ENCODE data around the gene AGXT. TPM values are rescaled to one million over a fixed set of nuclear protein-coding genes. Genes with fewer than 3 reads are reported as not detected.
"Not testable (repeated sequence)": the region's sequence is repeated elsewhere in the genome, so short reads cannot be mapped to it uniquely, and the experiment has no call there.

The AGXT gene
- total RNA-seq, 2 donors from 2014 or later: not detected

GRCh38 chr2:240835528-240835927 is 33.1 kb upstream of the AGXT start:
- H3K27ac Mint-ChIP-seq: no peak overlapping the region
- DNase-seq (ENCODE audit: low spot score in 2 of 2) (no peak), ATAC-seq (no peak)
- H3K36me3 Mint-ChIP-seq: no peaks in the 10 kb centered on the region
- H3K9me3 Mint-ChIP-seq: no peaks in the 10 kb centered on the region

GRCh38 chr2:240836781-240837467 is 31.7 kb upstream of the AGXT start:
- ATAC-seq: no peak
- H3K9me3 Mint-ChIP-seq: no peaks in the 10 kb centered on the region

DNA sequence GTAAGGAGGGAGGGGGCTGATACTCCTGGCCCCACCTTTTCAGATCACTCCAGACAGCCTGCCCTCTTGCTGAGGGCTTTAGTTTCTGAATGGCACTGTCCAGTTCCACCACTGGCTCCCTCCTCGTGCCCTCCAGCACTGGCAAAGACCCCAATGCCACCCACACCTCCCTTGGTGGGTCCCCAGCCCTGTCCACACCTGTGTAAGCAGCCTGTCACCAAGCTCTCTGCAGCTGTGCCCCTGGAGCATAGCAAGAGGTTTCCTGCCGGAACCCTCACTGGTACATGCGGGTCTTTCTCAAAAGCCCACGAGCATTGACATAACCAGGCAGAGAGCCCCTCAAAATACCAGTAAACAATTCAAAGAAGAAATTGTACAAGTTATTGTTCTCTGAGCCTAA is 31.0 kb upstream of the AGXT start:
- Mint-ChIP-seq H3K9me3 (no peaks in the 10 kb centered on the region), H3K36me3 (no peaks in the 10 kb centered on the region), H3K27ac (no peak overlapping the region)
- ATAC-seq: no peak
- DNase-seq (ENCODE audit: low spot score in 2 of 2): no peak

More at GRCh38 chr2:240836781-240837467, 31.7 kb upstream of the AGXT start:
- H3K36me3 Mint-ChIP-seq: no peaks in the 10 kb centered on the region
- no peak overlapping the region for H3K27ac Mint-ChIP-seq
- DNase-seq (ENCODE audit: low spot score in 2 of 2): no peak

DNA sequence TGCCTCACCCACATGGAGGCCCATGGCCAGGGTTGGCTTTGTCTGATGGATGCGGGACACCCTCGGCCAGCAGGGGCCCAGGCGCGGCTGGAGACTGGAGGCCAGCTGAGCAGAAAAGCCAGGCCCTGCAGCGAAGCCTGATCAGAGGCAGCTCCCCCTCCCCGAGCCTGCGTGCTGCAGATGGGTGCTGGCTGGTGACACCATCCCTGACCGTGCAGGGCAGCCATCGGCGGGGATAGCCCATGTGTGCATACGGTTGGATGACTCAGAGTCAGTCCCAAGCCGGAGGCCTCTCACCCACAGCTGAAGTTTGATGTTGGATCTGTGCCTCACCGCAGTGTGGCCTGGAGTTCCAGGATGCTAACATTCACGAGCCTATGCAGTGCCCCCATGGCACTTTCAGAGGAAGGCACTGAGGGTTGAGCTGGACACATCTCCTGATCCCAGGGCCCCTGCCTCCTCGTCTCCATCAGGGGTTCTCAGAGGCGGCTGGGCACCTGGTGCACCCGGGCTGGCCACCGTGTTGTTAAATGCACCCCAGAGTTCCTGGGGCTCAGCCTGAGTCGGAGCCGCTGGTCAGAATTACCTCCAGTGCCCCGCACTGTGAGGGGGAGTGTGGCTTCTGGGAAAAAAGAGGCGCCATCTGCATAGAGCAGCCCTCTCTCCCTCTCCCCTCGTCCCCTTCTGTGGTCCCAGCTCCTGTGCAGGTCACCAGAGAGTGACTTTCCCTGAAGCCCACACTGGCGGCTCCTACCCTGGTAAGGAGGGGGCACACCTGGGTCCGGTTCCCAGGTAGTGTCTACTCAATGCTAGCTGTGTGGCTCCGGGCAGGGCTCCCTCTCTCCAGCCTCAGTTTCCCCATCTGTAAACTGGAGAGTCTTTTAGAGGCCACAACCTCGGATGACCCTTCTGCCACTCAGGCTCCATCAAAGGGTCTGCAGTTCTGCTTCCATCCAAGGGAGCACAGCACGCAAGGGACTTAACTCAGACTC is 29.2 kb upstream of the AGXT start:
- DNase-seq (ENCODE audit: low spot score in 2 of 2): no peak
- no peak for ATAC-seq
- Mint-ChIP-seq H3K36me3 (peaks cover 0 to 5% of the 10 kb centered on the region in 2 donors), H3K27ac (no peak overlapping the region), H3K9me3 (peaks cover 0 to 5% of the 10 kb centered on the region in 2 donors)

DNA sequence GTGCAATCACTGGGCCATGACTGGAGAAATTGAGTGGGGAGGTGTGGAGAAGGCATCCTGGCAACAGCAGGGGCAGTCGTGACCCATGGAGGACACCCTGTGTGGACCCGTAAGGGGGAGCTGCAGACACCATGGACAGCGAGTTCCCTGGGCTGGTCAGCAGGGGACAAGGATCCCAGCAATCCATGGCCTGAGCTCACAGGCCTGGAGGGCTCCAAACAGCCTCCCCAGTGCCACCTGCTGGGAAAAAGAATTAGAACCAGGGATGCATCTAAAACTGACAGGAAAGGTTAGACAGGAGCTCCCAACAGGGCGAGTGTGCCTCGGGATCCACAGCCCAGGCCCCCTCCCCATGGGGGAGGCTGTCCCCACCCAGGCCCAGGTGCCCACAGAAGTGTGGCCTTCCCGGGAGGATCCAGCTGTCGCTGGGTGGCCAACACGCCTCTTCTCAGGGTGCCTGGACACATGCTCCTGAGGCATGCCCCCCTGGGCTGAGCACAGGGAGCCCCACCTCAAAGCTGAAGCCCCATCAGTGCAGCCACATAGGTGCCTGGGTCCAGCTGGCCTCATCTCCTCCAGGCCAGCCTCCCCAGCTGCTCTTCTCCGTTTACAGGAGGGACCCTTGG is 28.1 kb upstream of the AGXT start:
- Mint-ChIP-seq H3K36me3 (peaks cover 0 to 5% of the 10 kb centered on the region in 2 donors), H3K9me3 (peaks cover 0 to 12% of the 10 kb centered on the region in 2 donors), H3K27ac (no peak overlapping the region)
- ATAC-seq: peak; percentile 18 to 62
- DNase-seq (ENCODE audit: low spot score in 2 of 2): peak in 1 of 2 donors; percentile 31

DNA sequence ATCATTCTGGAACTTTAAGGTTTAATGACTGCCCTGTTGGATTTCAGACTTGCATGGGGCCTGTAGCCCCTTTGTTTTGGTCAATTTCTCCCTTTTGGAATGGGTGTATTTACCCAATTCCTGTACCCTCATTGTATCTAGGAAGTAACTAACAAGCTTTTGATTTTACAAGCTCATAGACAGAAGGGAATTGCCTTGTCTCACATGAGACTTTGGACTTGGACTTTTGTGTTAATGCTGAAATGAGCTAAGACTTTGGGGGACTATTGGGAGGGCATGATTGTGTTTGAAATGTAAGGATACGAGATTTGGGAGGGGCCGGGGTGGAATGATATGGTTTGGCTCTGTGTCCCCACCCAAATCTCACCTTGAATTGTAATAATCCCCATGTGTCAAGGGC is 22.3 kb upstream of the AGXT start:
- H3K36me3 Mint-ChIP-seq; ATAC-seq; H3K27ac Mint-ChIP-seq; DNase-seq (ENCODE audit: low spot score in 2 of 2): not testable (repeated sequence)
- peaks cover 0 to 18% of the 10 kb centered on the region in 2 donors for H3K9me3 Mint-ChIP-seq

- Mint-ChIP-seq H3K27ac (peak overlapping the region in 1 of 2 donors; percentile 8), H3K36me3 (peaks cover 0 to 5% of the 10 kb centered on the region in 2 donors), H3K9me3 (peaks cover 0 to 18% of the 10 kb centered on the region in 2 donors)
- no peak for DNase-seq (ENCODE audit: low spot score in 2 of 2)
- ATAC-seq: no peak
These were observed 21.6 kb upstream of the AGXT start for GRCh38 chr2:240846873-240847595.

- Mint-ChIP-seq H3K36me3 (peaks cover 0 to 5% of the 10 kb centered on the region in 2 donors), H3K27ac (peak overlapping the region in 1 of 2 donors; percentile 75), H3K9me3 (peaks cover 0 to 18% of the 10 kb centered on the region in 2 donors)
- ATAC-seq: no peak
- DNase-seq (ENCODE audit: low spot score in 2 of 2): no peak
These were observed 20.8 kb upstream of the AGXT start for GRCh38 chr2:240847817-240848216.

- DNase-seq (ENCODE audit: low spot score in 2 of 2) (no peak), ATAC-seq (no peak)
- Mint-ChIP-seq H3K9me3 (peaks cover 1 to 15% of the 10 kb centered on the region in 2 donors), H3K27ac (no peak overlapping the region), H3K36me3 (peaks cover 2 to 3% of the 10 kb centered on the region in 2 donors)
These were observed 19.5 kb upstream of the AGXT start for GRCh38 chr2:240848900-240849680.

DNA sequence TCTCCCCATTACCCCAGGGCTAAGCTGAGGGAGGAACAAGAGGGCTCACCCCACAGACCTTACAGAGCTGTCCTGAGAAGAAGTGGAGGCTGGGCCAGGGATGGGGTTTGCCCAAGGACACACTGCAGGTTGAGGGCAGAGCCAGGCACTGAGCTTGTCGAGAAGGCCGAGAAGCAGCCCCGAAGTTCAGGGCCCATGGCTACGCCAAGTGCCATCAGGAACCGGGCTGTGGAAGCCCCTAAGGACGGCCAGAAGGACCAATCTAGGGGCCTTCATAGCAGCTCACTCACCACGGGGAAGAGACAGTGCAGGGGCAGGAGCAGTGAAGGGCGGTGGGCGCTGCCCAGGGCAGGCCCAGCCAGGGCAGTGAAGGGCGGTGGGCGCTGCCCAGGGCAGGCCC is 18.6 kb upstream of the AGXT start:
- peak in 1 of 2 donors; percentile 9 for ATAC-seq
- peaks cover 0 to 9% of the 10 kb centered on the region in 2 donors for H3K36me3 Mint-ChIP-seq
- DNase-seq (ENCODE audit: low spot score in 2 of 2): no peak

GRCh38 chr2:240850756-240851077 is 17.9 kb upstream of the AGXT start:
- Mint-ChIP-seq H3K36me3 (peaks cover 0 to 9% of the 10 kb centered on the region in 2 donors), H3K27ac (no peak overlapping the region), H3K9me3 (peaks cover 4 to 6% of the 10 kb centered on the region in 2 donors)
- ATAC-seq (peak in 1 of 2 donors; percentile 10), DNase-seq (ENCODE audit: low spot score in 2 of 2) (no peak)

More for the DNA sequence above, 18.6 kb upstream of the AGXT start:
- peak overlapping the region in 1 of 2 donors; percentile 12 for H3K27ac Mint-ChIP-seq
- H3K9me3 Mint-ChIP-seq: peaks cover 4 to 9% of the 10 kb centered on the region in 2 donors

DNA sequence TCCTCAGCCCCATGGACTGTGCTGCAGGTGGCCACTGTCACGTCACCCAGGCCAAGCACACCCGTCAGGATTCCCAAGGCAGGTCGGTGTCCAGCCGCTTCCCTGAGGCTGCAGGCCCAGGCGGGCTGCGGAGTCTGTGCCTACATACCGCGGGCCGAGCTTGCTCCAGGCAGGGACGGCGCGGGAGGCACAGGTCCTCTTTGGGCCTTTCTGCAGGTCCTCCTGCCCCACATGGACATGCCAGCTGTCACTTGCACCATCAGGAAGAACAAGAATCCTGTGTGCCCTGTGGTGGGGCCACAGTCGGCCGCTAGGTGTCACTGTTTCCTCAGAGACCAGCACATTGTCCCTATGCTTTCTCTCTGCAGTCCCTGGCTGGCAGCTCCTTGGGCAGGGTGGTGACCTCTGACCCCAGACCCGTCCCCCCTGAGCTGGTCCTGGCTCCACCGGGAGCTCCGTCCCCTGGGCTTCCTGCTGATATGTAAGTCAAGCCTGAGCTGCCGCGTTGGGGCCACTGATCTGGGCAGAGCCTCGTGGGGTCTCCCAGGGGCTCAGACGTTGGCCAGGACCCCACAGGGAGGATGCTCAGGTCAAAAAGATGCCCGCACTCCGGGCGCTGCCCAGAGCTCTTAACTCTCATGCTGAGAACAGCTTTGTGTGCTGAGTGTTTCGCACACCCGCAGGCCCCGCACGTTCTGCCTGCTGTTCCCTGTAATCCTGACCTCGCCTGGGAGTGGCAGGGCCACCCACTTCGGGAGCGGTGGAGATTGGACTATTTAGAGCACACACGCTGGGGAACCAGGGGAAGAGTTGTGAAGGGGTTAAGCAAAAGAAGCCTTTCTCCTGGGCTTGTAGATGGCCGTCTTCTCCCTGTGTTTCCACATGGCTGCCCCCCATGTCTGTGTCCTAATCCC is 17.3 kb upstream of the AGXT start:
- H3K27ac Mint-ChIP-seq: peak overlapping the region in 1 of 2 donors; percentile 22

DNA sequence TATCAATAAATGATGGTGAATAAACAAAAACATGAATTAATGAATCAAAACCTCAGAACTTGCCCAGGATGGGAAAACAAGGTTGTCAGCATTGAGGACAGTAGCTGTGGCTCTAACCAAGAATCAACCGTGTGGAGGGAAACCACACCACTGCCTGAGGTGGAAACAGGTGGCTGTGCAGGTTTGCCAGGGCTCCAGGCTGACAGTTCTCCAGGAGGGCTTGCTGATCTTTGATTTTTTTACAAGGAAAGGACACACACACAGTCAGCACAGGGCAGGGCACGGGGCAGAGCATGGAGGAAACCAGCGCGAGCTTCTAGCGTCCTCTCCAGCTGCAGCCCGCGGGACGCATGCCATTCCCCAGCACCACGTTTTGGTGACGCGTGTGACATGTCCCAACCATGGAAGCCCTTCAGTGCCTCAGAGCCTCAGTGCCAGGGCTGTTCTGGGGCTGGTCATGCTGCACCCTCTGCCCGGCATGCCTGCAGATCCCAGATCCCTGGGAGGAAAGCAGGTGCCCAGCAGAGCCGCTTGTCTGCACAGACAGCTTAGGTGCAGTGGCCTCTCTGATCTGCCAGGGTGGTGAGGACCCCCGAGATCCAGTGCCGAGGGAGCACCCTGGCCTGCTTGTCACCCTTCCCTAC is 15.8 kb upstream of the AGXT start:
- DNase-seq (ENCODE audit: low spot score in 2 of 2) (no peak), ATAC-seq (no peak)
- Mint-ChIP-seq H3K36me3 (peaks cover 0 to 9% of the 10 kb centered on the region in 2 donors), H3K9me3 (peaks cover 3 to 4% of the 10 kb centered on the region in 2 donors), H3K27ac (no peak overlapping the region)

More for the DNA sequence above, 17.3 kb upstream of the AGXT start:
- ATAC-seq: peak; percentile 91 to 95
- Mint-ChIP-seq H3K36me3 (peaks cover 0 to 9% of the 10 kb centered on the region in 2 donors), H3K9me3 (peaks cover 4 to 6% of the 10 kb centered on the region in 2 donors)
- peak; percentile 73 to 85 for DNase-seq (ENCODE audit: low spot score in 2 of 2)

DNA sequence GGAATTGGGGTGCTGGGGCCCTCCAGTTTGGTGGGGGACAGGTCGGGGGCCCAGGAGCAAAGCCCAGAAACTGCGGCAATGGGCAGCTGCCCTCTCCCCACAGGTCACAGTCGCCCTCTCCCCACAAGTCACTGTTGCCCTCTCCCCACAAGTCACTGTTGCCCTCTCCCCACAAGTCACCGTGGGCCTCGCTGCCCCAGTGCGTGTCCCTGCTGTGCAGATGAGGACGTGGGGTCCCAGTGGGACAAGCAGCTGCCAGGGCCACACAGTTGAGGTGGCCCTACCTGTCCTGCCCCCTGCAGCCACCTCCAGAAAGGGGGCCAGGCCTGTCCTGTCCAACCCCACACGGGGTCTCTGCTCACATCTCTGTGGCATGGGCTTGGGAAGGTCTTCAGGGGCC is 13.0 kb upstream of the AGXT start:
- ATAC-seq: no peak
- Mint-ChIP-seq H3K9me3 (peaks cover 0 to 4% of the 10 kb centered on the region in 2 donors), H3K36me3 (peaks cover 0 to 9% of the 10 kb centered on the region in 2 donors), H3K27ac (no peak overlapping the region)
- no peak for DNase-seq (ENCODE audit: low spot score in 2 of 2)
